GM19023 (cell line): ENCODE data around the gene CWH43.
A peak's percentile ranks its signal among the peaks of the same experiment; 100 is the strongest.
"Not testable (repeated sequence)": the region's sequence is repeated elsewhere in the genome, so short reads cannot be mapped to it uniquely, and the experiment has no call there.

Experiments used
- ATAC-seq: cut with Tn5 transposase; IDR thresholded peaks from one replicate; pipeline ENCODE4 v1.9.1; 2021; ENCODE audit warnings: mild to moderate bottlenecking, moderate library complexity; ENCODE audit not compliant: unreplicated experiment

The CWH43 gene

DNA sequence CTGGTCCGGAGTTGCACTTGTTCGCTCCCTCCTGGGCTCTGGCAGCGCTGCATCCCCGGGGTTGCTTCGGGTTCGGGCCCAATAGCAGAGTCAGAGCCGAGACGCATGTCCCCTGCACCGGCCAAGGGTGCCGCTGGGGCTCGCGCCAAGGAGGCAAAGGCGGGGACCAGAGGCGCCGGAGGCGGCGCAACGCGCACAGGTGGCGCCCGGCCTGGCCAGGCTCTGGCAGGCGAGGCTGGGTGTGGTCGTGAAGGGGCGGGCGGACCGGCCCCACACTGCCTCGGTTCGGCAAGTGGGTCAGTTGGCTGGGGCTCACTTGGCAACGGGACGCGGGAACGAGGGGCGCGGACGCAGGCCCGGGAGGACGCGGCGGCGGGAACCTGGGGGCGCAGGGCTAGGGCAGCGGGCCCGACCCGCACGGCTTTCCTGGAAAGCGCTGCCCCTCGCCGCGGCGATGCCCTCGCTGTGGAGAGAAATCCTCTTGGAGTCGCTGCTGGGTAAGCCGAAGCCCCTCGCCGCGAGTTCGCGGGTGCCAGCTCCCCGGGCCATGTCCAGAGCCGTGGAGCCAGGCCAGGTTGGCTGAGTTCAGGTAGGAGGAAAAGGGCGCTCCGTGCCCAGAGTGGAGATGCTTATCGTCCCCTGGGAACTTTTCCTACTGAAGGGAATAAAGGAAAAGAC, at the start of gene CWH43:
CWH43 (plus strand) TSS at position 300 of the 678 bp plus-strand sequence; CDS start at position 455, 155 bp downstream.
- ATAC-seq, result no peak

DNA sequence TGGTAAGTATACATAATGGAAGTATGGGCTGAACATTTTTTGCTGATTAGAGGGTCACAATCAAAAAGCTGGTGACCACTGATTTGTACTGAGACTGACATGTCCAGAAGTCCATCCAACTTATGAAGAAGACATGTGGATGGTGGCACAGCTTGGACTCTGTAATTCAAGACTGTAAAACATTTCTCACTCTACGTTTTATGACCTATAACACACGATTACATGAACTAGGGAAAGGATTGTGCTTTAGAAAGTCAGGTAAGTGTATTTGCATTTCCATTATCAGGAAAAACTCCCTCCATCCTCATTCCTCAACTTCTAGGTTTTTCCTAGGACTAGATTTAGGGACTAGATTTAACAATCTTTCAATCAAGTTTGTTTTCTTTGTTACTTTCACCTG, 49.0 kb upstream of the CWH43 start:
- no peak for ATAC-seq

DNA sequence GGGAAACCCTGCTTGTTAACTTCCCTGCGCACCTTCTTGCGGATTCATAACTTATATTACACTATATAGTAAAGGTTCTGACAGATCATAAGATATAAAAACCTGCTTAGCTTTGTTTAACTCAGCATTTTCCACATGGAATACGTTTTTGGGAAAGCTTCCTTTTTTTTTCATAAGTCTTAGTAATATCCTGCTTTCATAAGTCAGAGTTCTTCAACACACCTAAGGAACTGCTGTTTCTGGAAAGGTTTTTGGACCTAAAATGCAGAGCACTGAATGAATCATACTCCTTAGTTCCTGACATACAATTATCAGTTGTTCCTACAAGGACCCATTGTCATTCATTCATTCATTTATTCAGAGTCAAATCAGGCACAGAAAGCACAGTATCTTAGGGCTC, 47.2 kb upstream of the CWH43 start:
- no peak for ATAC-seq

DNA sequence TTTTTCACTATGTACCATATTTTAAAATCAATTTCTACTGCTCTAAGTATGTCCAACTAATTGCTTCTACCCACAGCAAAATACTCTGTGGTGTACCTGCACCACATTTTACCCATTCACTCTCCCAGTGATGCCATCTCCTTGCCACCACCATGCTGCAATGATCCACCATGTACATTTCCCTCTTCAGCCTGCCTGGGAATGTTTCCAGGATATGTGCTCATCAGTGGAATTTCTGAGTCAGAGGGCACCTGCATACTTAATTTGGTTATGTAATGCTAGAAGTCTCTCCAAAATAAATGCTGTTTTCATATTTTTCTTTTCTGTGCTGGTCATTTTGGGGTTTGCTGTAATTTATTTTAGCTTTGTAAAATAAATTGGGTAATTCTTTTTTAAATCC, 46.3 kb upstream of the CWH43 start:
- ATAC-seq, result no peak

DNA sequence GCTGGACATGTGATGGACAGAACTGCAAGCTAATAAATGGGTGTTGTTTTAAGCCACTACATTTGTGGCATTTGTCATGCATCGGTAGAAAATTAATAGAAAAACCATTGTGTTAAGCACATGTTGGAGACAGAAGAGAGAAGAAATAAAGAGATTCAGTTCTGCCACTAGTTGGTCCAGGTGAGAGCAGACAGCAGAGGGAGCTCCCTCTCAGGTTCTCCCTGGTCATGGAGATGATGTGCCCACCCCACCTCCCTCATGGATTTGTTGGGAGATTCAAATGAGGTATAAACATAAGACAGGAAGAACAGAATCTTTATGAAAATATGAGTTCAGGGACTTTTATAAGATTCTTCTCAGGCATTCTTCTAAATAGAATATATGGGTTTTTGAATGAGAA, 42.7 kb upstream of the CWH43 start:
- ATAC-seq, result no peak

DNA sequence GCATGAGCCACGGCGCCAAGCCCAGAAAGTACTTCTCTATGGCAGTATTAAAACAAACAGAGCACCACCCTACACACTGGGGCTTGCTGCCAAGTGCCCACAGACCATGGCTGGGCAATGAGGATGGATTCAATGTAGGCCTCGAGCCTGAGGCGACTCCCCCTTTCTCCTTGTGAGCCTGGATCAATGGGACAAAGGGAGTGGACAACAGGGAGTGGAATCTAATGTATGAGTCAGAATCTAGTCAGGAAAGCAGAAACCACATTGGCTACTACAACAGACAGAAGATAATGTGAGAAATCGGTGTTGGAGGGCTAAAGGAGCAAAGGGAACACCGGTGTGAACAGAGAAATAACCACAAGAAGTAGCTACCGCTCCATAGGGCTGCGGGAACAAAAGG, 41.8 kb upstream of the CWH43 start:
- ATAC-seq, result no peak

DNA sequence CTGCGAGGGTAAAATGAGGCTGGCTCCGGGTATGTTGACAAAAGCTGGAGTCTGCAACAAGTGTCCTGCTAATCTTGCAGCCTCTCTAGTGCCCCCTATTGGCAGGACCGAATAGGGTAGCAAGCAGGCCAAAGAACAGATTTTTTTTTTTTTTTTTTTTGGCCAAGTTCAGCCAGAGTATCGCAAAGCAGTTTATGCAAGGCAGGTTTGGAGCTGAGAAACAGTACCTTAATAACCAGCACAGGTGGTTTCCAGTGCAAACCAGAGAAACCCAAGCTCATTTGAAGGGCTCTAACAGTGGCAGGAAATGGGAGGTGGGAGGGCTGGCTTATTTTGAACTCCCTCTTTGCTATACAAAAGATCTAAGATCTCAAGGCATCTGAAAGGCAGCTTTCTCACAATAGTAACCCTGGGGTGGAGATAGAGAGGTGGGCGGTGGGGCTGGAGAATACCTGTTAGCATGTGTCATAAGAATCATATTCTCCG, 41.3 kb upstream of the CWH43 start:
- ATAC-seq, result no peak

DNA sequence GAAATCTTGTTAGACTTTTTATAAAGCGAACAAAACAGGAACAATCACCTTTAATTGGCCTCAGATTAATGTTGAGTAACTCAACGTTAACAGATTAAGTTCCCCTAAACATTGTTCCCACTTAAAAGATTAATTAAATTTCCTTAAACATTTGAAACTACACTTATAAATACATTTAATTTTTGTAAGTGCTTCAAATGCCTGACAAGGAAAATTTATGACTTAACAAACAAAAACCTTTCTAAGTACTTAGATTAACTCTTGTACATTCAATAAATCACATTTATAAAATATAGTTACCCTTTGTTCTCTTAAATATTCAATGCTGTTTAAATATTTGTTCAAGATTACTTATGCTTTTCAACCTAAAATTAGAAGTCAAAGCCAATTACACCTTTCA, 40.1 kb upstream of the CWH43 start:
- ATAC-seq, result no peak

DNA sequence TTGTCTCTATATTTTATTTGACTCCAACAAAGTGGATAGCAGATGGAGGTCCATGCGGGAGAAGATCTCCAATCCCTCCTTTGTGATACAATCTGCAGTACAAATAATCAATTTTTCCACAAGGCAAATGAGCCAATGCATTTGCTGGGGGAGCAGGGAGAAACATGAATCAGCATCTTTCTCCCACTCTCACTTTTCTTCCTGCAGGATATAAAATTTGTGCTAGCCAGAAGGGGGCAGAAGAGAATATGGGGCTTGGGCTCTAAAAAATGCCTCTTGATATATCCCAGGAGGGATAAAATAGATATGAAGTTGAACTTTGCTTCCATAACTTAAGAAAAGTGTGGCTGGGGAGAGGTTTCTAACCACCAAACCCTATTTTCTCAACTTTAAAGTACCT, 38.3 kb upstream of the CWH43 start:
- ATAC-seq, result no peak

DNA sequence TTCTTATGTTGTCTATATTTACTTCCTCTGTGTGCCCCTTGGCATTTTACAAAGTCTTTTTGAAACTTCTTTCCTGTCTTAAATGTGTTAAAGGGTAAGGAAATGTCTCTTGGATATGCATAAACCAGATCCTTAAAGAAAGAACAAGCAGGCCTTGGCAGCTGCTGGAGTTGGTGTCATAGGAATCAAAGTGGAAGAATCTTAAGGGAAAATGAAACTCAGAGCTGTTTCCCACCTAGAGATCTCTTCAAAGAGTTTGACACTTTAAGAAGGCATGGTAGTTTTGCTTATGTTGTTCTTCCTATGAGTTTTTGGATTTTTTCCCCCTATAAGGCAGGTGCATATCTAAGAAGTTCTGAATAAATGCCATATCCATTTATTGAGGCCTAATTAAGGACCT, 37.0 kb upstream of the CWH43 start:
- ATAC-seq, result no peak

DNA sequence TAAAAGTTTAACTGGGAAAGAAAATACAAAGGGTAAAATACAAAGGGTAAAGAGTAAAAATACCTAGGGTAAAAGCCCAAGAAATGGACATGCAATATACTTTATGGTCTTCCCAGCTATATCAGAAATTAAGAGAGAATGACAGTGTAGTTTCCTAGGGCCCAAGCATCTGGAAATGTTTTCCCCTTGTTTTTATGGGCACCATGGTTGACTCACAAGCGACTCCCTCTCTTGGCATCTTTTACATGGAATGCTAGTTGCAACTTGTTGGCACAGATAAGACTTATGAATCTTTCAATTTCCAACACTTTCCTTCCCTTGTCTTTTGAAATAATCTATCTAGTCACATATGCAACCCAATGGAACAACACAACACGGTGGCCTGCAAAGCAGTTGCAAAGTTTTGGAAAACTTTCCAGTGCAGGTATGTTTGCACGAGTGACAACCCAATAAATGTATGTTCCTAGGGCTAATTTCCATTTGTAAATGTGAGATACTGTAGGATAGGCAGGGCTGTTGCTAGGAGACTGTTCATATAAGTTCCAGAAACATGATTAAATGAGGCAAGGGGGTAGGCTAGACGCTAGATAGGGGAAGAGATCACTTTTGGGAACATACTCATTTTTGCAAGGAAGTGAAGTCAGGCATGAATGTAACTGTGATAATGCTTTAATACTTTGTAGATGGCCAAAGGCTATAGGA, 36.4 kb upstream of the CWH43 start:
- ATAC-seq, result no peak

DNA sequence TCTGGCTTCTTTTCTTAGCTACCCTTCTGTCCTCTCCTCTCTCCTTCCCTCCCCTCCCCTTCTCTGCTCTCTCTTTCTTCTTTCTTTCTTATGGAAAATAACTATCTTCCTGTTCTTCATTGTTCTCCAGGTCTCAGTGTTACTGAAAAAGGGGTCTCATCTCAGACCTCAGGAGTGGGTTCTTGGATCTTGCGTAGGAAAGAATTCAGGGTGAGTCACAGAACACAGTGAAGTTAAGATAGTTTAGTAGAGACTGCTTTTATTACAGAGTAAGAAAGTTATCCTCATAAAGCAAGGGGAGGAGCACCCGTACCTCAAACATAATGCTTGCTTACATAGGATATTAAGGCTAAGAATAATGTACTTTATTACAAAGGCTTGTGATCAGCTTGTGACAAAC, 31.8 kb upstream of the CWH43 start:
- ATAC-seq, result no peak

DNA sequence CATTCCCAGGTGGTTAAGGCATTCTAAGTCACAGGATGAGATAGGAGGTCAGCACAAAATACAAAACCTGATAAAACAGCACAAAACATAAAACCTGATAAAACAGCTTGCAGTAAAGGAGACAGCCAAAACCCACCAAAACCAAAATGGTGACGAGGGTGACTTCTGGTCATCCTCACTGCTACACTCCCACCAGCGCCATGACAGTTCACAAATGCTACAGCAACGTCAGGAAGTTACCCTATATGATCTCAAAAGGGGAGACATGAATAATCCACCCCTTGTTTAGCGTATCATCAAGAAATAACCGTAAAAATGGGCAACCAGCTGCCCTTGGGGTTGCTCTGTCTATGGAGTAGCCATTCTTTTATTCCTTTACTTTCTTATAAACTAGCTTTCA, 28.7 kb upstream of the CWH43 start:
- not testable (repeated sequence) for ATAC-seq

DNA sequence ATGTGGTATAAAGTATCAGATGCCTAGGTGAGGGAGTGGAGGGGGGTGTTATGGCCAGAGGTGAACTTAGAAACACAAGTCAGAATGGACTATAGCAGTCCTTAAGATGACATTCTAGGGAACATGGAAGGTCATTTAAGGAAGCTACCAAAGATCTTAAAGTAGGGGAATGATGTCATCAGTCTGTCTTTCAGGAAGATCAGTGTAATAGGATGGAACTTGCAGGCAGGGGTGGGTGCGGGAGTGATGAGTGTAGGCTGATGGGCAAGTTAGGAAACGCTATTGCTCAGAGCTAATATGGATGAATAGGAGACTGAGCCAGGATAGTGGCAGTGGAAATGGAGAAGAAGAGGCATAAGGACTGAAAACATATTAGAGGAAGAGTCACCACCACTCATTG, 27.5 kb upstream of the CWH43 start:
- no peak for ATAC-seq

DNA sequence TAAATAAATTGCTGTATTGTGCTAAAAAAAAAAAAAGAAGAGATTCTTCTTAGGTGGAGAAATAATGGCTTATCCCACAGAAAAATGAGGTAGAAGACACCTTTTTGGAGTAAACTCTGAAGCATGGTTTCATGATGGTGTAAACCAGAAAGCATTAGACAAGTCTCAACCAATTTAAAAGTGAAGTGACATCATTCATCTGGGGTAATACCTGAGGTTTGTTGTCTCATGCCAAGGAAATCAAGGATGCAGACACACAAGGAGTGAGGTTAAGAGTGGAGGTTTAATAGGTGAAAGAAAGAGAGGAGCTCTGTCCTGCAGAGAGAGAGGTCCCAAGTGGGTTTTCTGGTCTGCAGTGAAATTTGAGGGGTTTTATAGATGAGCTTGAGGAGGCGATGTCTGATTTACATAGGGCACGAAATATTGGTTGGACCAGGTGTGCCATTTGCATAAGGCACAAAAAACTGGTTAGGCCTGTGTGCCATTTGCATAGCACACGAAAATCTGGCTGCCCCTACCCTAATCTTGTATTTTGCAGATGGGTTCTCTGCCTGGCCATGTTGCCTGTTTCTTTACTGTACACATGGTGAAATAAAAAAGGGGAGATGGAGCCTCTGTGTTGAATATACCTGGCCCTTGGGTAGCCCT, 25.0 kb upstream of the CWH43 start:
- no peak for ATAC-seq

DNA sequence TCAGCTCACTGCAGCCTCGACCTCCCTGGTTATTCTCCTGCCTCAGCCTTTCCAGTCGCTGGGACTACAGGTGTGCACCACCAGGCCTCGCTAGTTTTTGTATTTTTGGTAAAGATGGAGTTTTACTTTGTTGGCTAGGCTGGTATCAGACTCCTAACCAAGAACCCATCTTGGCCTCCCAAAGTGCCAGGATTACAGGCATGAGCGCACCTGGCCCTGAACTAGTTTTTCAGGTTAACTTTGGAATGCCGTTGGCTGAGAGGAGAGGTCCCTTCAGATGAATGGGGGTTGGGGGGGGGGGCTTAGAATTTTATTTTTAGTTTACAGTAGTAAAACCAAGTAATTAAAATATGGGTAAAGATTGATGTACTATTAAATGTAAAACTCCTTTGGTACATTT, 23.4 kb upstream of the CWH43 start:
- ATAC-seq, result no peak

DNA sequence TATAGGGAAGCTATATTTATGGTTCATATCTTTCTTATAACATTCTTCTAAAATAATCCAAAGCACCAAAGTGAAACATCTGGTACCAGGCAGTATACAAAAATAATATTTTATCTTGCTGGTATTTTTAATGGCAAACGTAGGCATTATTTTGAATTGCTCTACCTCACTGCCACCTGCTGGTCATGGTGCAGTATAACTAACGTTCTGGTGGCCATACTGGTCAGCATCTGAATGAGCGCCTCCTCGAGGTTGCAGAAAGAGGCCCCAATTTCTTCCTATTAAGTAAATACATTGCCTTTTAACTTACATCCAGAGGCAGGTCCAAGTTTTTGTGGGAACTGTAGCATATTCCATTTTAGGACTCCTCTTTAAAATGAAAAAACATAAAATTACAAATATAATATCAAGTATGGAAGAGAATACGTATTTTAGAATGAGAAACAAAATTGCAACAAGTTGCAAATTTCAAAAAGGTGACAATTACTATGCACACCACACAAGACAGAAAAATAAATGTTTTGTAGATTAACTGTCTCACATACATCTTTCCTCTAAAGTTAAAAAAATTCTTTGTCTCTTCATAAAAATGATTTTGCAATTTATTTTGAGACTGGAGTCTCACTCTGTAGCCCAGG, 22.9 kb upstream of the CWH43 start:
- ATAC-seq, result peak; percentile 88

DNA sequence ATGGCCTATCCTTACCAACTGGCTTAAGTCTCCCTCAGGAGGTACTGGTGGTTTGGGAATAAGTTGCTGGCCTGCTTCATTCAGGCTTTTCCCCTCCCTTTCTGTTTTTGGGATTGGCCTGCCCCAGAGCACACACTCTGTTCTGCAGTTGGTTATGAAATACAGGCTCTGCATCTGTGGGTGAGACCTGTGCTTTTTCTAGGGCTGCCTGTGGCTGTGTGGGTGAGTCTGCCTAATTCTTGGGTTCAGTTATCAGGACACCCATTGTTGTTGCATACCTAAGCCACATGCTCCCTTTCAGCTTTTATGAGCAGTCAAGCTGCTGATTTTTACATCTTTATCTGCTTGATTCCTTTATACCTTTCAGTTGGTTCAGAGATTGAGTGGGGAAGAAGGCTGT, 19.0 kb upstream of the CWH43 start:
- no peak for ATAC-seq

DNA sequence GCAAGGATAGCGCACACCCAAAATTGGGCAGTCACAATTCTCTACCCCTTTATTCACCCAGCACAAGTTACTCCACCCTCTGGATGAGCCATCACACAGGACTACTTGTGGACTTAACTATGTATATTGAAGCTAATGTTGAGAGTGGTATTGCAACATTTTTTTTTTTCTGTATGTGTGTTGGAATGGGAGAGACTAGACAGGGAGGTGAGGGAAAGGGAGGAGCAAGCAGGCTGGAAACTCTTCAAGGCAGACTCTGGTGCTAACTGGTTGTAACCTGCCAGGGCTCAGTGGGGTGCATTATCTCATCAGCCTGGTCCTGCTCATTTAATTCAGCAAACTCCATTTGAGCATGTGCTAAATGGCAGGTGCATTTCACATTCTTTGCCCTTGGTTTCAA, 18.4 kb upstream of the CWH43 start:
- ATAC-seq, result no peak

DNA sequence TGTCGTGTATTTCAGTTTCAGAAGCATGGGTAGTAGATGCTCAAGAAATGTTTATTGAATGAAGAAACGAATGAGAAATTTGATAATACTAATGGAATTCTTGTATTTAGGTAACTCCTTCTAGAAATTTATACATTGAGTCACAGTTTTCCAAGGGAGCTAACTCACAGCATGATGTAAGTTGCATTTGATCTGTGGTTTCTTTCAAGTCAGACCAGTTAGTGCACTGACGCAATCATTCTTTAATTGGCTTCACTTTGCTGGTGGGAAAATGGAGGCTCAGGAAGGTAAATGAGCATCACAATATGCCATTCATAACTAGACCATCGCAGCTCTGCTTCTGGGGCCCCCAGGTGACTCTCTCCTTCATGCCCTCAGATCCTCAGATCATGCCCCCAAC, 17.3 kb upstream of the CWH43 start:
- no peak for ATAC-seq

DNA sequence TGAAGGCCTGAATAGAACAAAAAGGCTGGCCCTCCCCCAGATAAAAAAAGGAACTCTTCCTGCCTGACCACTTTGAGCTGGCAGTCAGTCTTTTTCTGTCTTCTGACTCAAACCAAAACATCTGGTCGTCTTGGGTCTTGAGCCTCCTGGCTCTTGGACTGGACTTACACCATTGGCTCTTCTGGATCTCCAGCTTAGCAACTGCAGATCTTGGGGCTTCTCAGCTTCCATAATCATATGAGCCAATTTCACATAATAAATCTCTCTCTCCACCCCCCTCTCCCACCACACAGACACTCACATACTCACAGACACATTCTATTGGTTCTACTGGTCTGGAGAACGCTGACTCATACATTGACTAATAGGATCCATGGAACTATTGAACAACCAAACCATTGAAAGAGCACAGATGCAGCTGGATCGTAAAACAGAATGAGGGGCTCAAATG, 15.6 kb upstream of the CWH43 start:
- no peak for ATAC-seq
